HCT116 (cell line): ENCODE results near the gene PTPRS. TPM values are rescaled to one million over a fixed set of nuclear protein-coding genes. Genes with fewer than 3 reads are reported as not detected.

Source experiments
- ATAC-seq: fragments of 200-7000 bp; cut with Tn5 transposase; 2 replicates; pipeline ENCODE4 v1.9.1; 2020; ENCODE audit warnings: mild to moderate bottlenecking, moderate library complexity
- BruUV-seq: library from RNA; stranded (reverse); fragments of 400-500 nt; replicated peaks from 2 replicates; lab custom pipeline; 2021; lab: Mats Ljungman, UMichigan
- CTCF ChIA-PET: fragments of 300-600 bp; sonication (Branson Sonifier 250); formaldehyde crosslinking; loops from one replicate; lab custom pipeline; 2021; ENCODE audit warnings: antibody characterized with exemption; lab: Charles Lee
- POLR2A ChIA-PET: fragments of 300-600, 350-600 bp; sonication (Branson Sonifier 250); formaldehyde crosslinking; loops from one replicate; lab custom pipeline; 2021; ENCODE audit warnings: antibody characterized with exemption; lab: Charles Lee
- RAD21 ChIA-PET, 2 experiments: fragments of 300-600 bp; sonication (Branson Sonifier 250); formaldehyde crosslinking; loops; one replicate each; lab custom pipeline; 2023; ENCODE audit warnings: low total read pairs in 2 of 2; ENCODE audit not compliant: uncharacterized antibody in 2 of 2, unreplicated experiment in 2 of 2, low non-redundant PET in 1 of 2; lab: Charles Lee
- DNase-seq: peaks from one replicate; pipeline ENCODE4 v3.0.0-alpha.2; 2010; ENCODE audit warnings: low read depth, low spot score
- H2AFZ ChIP-seq: fragments of 200-600 bp; shearing (Covaris generic), sonication (generic); 2 replicates; pipeline ENCODE4 v1.6.1; 2017; ENCODE audit warnings: low read depth, mixed run types, mixed read lengths, antibody characterized with exemption, low read length; ENCODE audit not compliant: poor library complexity, severe bottlenecking
- H3K27ac ChIP-seq: 2 replicates; pipeline ENCODE4 v1.5.1; 2012; ENCODE audit warnings: low read depth, low read length
- H3K27me3 ChIP-seq: fragments of 200-600 bp; sonication (generic); 2 replicates; pipeline ENCODE4 v1.6.1; 2016; ENCODE audit warnings: mixed run types, low read length, mixed read lengths; ENCODE audit not compliant: insufficient read depth
- H3K36me3 ChIP-seq, 2 experiments: fragments of 200-500 bp in 1 of 2; fragments of 200-600 bp in 1 of 2; sonication (Bioruptor generic) in 1 of 2; sonication (generic) in 1 of 2; 2 replicates each; pipeline versions ENCODE4 v1.5.1 to v1.6.1; 2014 to 2016; ENCODE audit warnings: low read length in 2 of 2, inconsistent platforms in 1 of 2, mixed read lengths in 1 of 2, mixed run types in 1 of 2; ENCODE audit not compliant: insufficient read depth in 2 of 2, control insufficient read depth in 1 of 2
- H3K4me1 ChIP-seq, 2 experiments: fragments of 200-600 bp in 1 of 2; sonication (generic) in 1 of 2; 2 replicates each; pipeline versions ENCODE4 v1.5.1 to v1.6.1; 2012 to 2017; ENCODE audit warnings: low read length in 2 of 2, inconsistent platforms in 1 of 2, mild to moderate bottlenecking in 1 of 2, mixed read lengths in 1 of 2, mixed run types in 1 of 2, moderate library complexity in 1 of 2; ENCODE audit not compliant: insufficient read depth in 2 of 2, control insufficient read depth in 1 of 2
- H3K4me2 ChIP-seq: fragments of 200-600 bp; sonication (generic); 2 replicates; pipeline ENCODE4 v1.6.1; 2017; ENCODE audit warnings: mixed run types, low read length, mixed read lengths
- H3K4me3 ChIP-seq, 2 experiments: fragments of 200-600 bp in 1 of 2; sonication (generic) in 1 of 2; replicated peaks in 1 of 2; 2 replicates each; pipeline ENCODE4 v1.5.1; 2011 to 2016; ENCODE audit warnings: low read length in 2 of 2, control low read depth in 1 of 2, low read depth in 1 of 2, mild to moderate bottlenecking in 1 of 2, mixed read lengths in 1 of 2, mixed run types in 1 of 2
- H3K79me2 ChIP-seq: fragments of 200-600 bp; sonication (generic); 2 replicates; pipeline ENCODE4 v1.6.1; 2017; ENCODE audit warnings: mild to moderate bottlenecking, mixed run types, low read length, moderate library complexity, mixed read lengths; ENCODE audit not compliant: insufficient read depth
- H3K9ac ChIP-seq: fragments of 200-600 bp; sonication (generic); 2 replicates; pipeline ENCODE4 v1.6.1; 2016; ENCODE audit warnings: low read length, mixed read lengths
- H3K9me2 ChIP-seq: fragments of 200-600 bp; sonication (generic), shearing (Covaris generic); 2 replicates; pipeline ENCODE4 v1.6.1; 2017; ENCODE audit warnings: mixed run types, mild to moderate bottlenecking, moderate library complexity; ENCODE audit not compliant: insufficient read depth
- H3K9me3 ChIP-seq, 2 experiments: fragments of 200-500 bp in 1 of 2; fragments of 200-600 bp in 1 of 2; sonication (Bioruptor generic) in 1 of 2; sonication (generic) in 1 of 2; 2 replicates each; pipeline ENCODE4 v1.6.1; 2014 to 2017; ENCODE audit warnings: low read length in 2 of 2, mixed read lengths in 2 of 2, inconsistent platforms in 1 of 2, low read depth in 1 of 2, mild to moderate bottlenecking in 1 of 2, mixed run types in 1 of 2, moderate library complexity in 1 of 2; ENCODE audit not compliant: control insufficient read depth in 1 of 2, insufficient read depth in 1 of 2
- H4K20me1 ChIP-seq: fragments of 200-600 bp; sonication (generic), shearing (Covaris generic); 2 replicates; pipeline ENCODE4 v1.6.1; 2017; ENCODE audit warnings: mixed run types, mild to moderate bottlenecking, moderate library complexity; ENCODE audit not compliant: insufficient read depth
- CBX3 ChIP-seq: IDR thresholded peaks from 2 replicates; pipeline ENCODE4 v1.6.1; 2012; ENCODE audit warnings: low read depth
- CEBPB ChIP-seq: IDR thresholded peaks from 2 replicates; pipeline ENCODE4 v1.6.1; 2012; ENCODE audit warnings: low read depth
- ELF1 ChIP-seq: IDR thresholded peaks from 2 replicates; pipeline ENCODE4 v1.6.1; 2012; ENCODE audit warnings: low read depth, borderline replicate concordance
- EZH2 ChIP-seq: fragments of 200-600 bp; sonication (generic); IDR thresholded peaks from 2 replicates; pipeline ENCODE4 v1.6.1; 2017; ENCODE audit warnings: antibody characterized with exemption, mixed run types
- EZH2phosphoT487 ChIP-seq: fragments of 200-600 bp; IDR thresholded peaks from 2 replicates; pipeline ENCODE4 v1.6.1; 2018; ENCODE audit warnings: antibody characterized with exemption, borderline replicate concordance
- JUND ChIP-seq: IDR thresholded peaks from 2 replicates; pipeline ENCODE4 v1.6.1; 2012
- POLR2A ChIP-seq: IDR thresholded peaks from 2 replicates; pipeline ENCODE4 v1.7.0; 2011; ENCODE audit warnings: borderline replicate concordance; ENCODE audit not compliant: insufficient read depth, insufficient read length; ENCODE audit errors: extremely low read depth
- RAD21 ChIP-seq: IDR thresholded peaks from 2 replicates; pipeline ENCODE4 v1.6.1; 2012; ENCODE audit warnings: low read depth, mild to moderate bottlenecking
- SIN3A ChIP-seq: IDR thresholded peaks from 2 replicates; pipeline ENCODE4 v1.6.1; 2012; ENCODE audit warnings: low read depth
- SRF ChIP-seq: IDR thresholded peaks from 2 replicates; pipeline ENCODE4 v1.6.1; 2012; ENCODE audit warnings: low read depth
- TCF7L2 ChIP-seq: IDR thresholded peaks from 2 replicates; pipeline ENCODE4 v1.7.0; 2011; ENCODE audit warnings: borderline replicate concordance, inconsistent platforms; ENCODE audit not compliant: insufficient read depth, insufficient read length; ENCODE audit errors: extremely low read depth
- ZFX ChIP-seq: fragments of 450-650 bp; IDR thresholded peaks from 2 replicates; pipeline ENCODE4 v1.6.1; 2017
- ZNF274 ChIP-seq: fragments of 200-500 bp; sonication (Bioruptor generic); IDR thresholded peaks from 2 replicates; pipeline ENCODE4 v1.6.1; 2014; ENCODE audit warnings: mild to moderate bottlenecking, low read depth, low read length, inconsistent platforms
- intact Hi-C: fragments of 100-400 bp; cut with micrococcal nuclease; formaldehyde crosslinking; loops from 2 replicates; pipeline ENCODE4 v1.10.0; 2022
- total RNA-seq: library from RNA; stranded (reverse); gene quantifications from one replicate; pipeline ENCODE4 v1.2.1, GENCODE V29; 2021; ENCODE audit not compliant: unreplicated experiment
- TF ChIP-seq, protein P1 (sequence below): IDR thresholded peaks from 2 replicates; pipeline ENCODE4 v1.6.1; 2012
- TF ChIP-seq, protein P2 (sequence below), 3 experiments: fragments of 200-600 bp in 1 of 3; sonication (generic) in 1 of 3; IDR thresholded peaks in 2 of 3; conservative IDR thresholded peaks in 1 of 3; 2 replicates each; pipeline ENCODE4 v1.5.1; 2012 to 2017; ENCODE audit warnings: low read depth in 2 of 3, low read length in 2 of 3, antibody characterized with exemption in 1 of 3, borderline replicate concordance in 1 of 3, control low read depth in 1 of 3, mild to moderate bottlenecking in 1 of 3, mixed read lengths in 1 of 3, mixed run types in 1 of 3, moderate library complexity in 1 of 3; ENCODE audit not compliant: insufficient read depth in 1 of 3

PTPRS gene
- total RNA-seq, 1 experiment from 2014 or later, result 123 TPM

DNA sequence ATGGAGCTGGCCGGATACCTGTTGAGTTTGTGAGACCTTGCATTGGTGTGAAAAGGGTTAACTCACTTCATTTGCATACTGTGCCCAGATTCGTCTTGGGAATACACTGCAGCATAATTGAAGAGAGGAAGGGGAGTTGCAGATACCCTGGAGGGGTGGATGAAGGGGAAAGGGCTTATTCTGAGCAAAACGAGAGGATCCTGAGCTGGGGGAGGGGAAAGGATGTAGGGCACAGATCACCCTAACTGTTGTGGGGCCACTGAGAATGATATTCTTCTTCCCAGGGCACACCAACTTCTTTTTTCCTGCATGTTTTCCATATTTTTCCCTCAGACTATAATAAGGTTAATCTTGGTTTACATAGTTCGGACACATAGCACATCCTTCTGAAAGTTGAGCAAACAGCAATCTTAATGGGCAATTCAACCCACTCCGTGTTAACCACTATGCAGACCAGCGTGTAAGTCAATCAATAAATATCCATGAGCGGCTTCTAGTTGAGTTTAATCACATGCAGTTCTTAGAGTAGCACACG lies 11.7 kb upstream of the PTPRS start (continued):
- TF ChIP-seq, protein P1, sequence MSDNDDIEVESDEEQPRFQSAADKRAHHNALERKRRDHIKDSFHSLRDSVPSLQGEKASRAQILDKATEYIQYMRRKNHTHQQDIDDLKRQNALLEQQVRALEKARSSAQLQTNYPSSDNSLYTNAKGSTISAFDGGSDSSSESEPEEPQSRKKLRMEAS, result no peak
- TF ChIP-seq EZH2phosphoT487, result no peak

DNA sequence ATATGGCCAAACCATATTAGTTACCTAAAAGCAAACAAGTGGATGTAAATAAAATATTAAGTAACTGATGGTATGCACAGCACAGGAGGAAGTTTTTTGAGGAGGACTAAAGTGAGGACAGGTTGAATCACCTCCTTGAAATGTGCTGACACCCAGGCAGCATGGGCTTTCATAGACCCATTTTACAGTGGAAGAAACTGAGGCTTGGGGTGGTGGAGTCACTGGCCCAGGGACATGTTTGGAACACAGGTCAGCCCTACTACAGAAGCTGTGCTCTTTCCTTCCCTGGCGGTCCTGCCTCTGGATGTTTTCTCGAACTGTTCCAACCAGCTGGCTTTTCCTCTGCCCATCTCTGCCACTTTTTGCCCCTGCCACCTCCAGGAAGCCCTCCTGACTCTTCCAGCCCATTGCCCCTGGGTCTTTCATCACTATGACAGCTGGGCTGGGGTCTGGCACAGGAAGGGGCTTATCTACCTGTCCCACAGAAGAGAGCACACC lies 11.2 kb upstream of the PTPRS start:
- DNase-seq (no peak), ATAC-seq (no peak)
- H3K4me2 ChIP-seq, result no peak overlapping the region
- RAD21 ChIA-PET, result no interaction called here
- H3K9me3 ChIP-seq, result no peaks in the 10 kb centered on the region
- no peak overlapping the region for H3K27ac ChIP-seq
- intact Hi-C loops, result no loop called here
- H2AFZ ChIP-seq, result no peak overlapping the region
- H3K9ac ChIP-seq, result peak overlapping the region; percentile 39; the same call in 1 of the 2 replicates
- H3K4me3 ChIP-seq, result no peak overlapping the region
- CTCF ChIA-PET, result no interaction called here
- no peaks in the 10 kb centered on the region for H4K20me1 ChIP-seq
- H3K9me2 ChIP-seq, result no peaks in the 10 kb centered on the region
- no peaks in the 10 kb centered on the region for H3K27me3 ChIP-seq
- no peak for TF ChIP-seq SRF
- TF ChIP-seq, protein P1, result no peak
- no peak for TF ChIP-seq ELF1
- no peak for TF ChIP-seq POLR2A
- TF ChIP-seq CEBPB, result no peak
- TF ChIP-seq RAD21, result no peak
- no peak for TF ChIP-seq EZH2
- TF ChIP-seq CBX3, result no peak
- no peak for TF ChIP-seq ZFX
- TF ChIP-seq, protein P2, sequence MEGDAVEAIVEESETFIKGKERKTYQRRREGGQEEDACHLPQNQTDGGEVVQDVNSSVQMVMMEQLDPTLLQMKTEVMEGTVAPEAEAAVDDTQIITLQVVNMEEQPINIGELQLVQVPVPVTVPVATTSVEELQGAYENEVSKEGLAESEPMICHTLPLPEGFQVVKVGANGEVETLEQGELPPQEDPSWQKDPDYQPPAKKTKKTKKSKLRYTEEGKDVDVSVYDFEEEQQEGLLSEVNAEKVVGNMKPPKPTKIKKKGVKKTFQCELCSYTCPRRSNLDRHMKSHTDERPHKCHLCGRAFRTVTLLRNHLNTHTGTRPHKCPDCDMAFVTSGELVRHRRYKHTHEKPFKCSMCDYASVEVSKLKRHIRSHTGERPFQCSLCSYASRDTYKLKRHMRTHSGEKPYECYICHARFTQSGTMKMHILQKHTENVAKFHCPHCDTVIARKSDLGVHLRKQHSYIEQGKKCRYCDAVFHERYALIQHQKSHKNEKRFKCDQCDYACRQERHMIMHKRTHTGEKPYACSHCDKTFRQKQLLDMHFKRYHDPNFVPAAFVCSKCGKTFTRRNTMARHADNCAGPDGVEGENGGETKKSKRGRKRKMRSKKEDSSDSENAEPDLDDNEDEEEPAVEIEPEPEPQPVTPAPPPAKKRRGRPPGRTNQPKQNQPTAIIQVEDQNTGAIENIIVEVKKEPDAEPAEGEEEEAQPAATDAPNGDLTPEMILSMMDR (IDR thresholded peaks at IDR 0.05 in 2 of 3, conservative IDR thresholded peaks at IDR 0.05 in 1 of 3; ENCODE audit: borderline replicate concordance in 1 of 3, insufficient read depth in 1 of 3, low read depth in 2 of 3, low read length in 2 of 3), result no peak
- no peak for TF ChIP-seq ZNF274
- TF ChIP-seq TCF7L2, result no peak
- no peak for TF ChIP-seq SIN3A
- TF ChIP-seq JUND, result no peak
- no peaks in the 10 kb centered on the region for H3K79me2 ChIP-seq
- POLR2A ChIA-PET, result interaction anchor here (0.7 kb wide), 2 partner anchors 8 to 42 kb away, joined by 3 read pairs; no protein-coding TSS in a partner anchor
- BruUV-seq, result no TSS peak
- peaks cover 0 to 16% of the 10 kb centered on the region in 2 experiments; a peak in 2 of 4 replicates for H3K4me1 ChIP-seq
- no peaks in the 10 kb centered on the region for H3K36me3 ChIP-seq
